GM23338 (cell line): ENCODE measurements around the gene PER1. TPM values are rescaled to one million over a fixed set of nuclear protein-coding genes. Genes with fewer than 3 reads are reported as not detected.

Experiments used
- EZH2phosphoT487 ChIP-seq: fragments of 200-600 bp; sonication (generic); IDR thresholded peaks from one replicate; pipeline ENCODE4 v1.8.1; 2018; ENCODE audit warnings: antibody characterized with exemption; ENCODE audit not compliant: unreplicated experiment
- NANOG ChIP-seq: IDR thresholded peaks from 2 replicates; pipeline ENCODE4 v1.6.1; 2016; ENCODE audit warnings: antibody characterized with exemption, borderline replicate concordance
- REST ChIP-seq: IDR thresholded peaks from one replicate; pipeline ENCODE4 v1.6.1; 2018; ENCODE audit warnings: antibody characterized with exemption; ENCODE audit not compliant: unreplicated experiment
- ZNF331 ChIP-seq: fragments of 250-450 bp; sonication (Bioruptor Pico); IDR thresholded peaks from 2 replicates; pipeline ENCODE4 v1.5.0; 2020; ENCODE audit warnings: low read depth, mild to moderate bottlenecking, moderate library complexity
- ZNF462 ChIP-seq: fragments of 250-450 bp; sonication (Bioruptor Pico); IDR thresholded peaks from 2 replicates; pipeline ENCODE4 v1.5.0; 2020; ENCODE audit warnings: mild to moderate bottlenecking, moderate library complexity
- polyA plus RNA-seq: library from polyadenylated mRNA; unstranded; fragments of >200 nt; fragmentation: Nextera tagmentation; extraction: Ambion mirVana; gene quantifications from 2 replicates; pipeline ENCODE4 v1.2.1, GENCODE V29; 2016
- total RNA-seq: library from RNA; depleted of rRNA; stranded (reverse); fragments of >200 nt; shearing (Covaris generic); gene quantifications from 2 replicates; pipeline ENCODE4 v1.2.3, GENCODE V29; 2014

Gene PER1
- total and polyA plus RNA-seq, 2 experiments from 2014 or later, result 12.2 to 36.1 TPM

GRCh38 chr17:8147141-8147804, 4.9 kb downstream of the PER1 start (continued):
- no peak for TF ChIP-seq ZNF462 (CRISPR knock-in tag)
- TF ChIP-seq EZH2phosphoT487, result no peak
- TF ChIP-seq REST, result no peak
- TF ChIP-seq ZNF331 (CRISPR knock-in tag), result no peak
- TF ChIP-seq NANOG, result no peak
